ENCODE measurements around the gene FAM187B. TPM values are rescaled to one million over a fixed set of nuclear protein-coding genes. Genes with fewer than 3 reads are reported as not detected.
A peak's percentile ranks its signal among the peaks of the same experiment; 100 is the strongest.

The FAM187B gene
- total and polyA plus RNA-seq, 2 experiments from 2014 or later: not detected

- H3K36me3 ChIP-seq (replicated peaks; ENCODE audit: insufficient read depth, low read depth): no peaks in the 10 kb centered on the region
- H4K20me1 ChIP-seq (ENCODE audit: insufficient read depth, poor library complexity, severe bottlenecking): no peaks in the 10 kb centered on the region
- H3K27ac ChIP-seq: no peak overlapping the region
- H3K9me3 ChIP-seq (ENCODE audit: low read depth): no peaks in the 10 kb centered on the region
- no peaks in the 10 kb centered on the region for H3K79me2 ChIP-seq
- H2AFZ ChIP-seq: no peak overlapping the region
- DNase-seq (ENCODE audit: low spot score): no peak
- TF ChIP-seq EZH2 (IDR thresholded peaks at IDR 0.05; ENCODE audit: borderline replicate concordance) (no peak), EZH2phosphoT487 (IDR thresholded peaks at IDR 0.05; ENCODE audit: low read depth, severe bottlenecking, unreplicated experiment) (no peak), CTCF (IDR thresholded peaks at IDR 0.05; ENCODE audit: poor library complexity) (no peak)
- no peaks in the 10 kb centered on the region for H3K9me2 ChIP-seq (replicated peaks; ENCODE audit: insufficient read depth)
- no peaks in the 10 kb centered on the region for H3K27me3 ChIP-seq
- peaks cover 12% of the 10 kb centered on the region for H3K4me1 ChIP-seq (ENCODE audit: insufficient read depth)
- H3K4me2 ChIP-seq: no peak overlapping the region
- H3K4me3 ChIP-seq: no peak overlapping the region
Measured at GRCh38 chr19:35217649-35217990, 10.9 kb downstream of the FAM187B start.

DNA sequence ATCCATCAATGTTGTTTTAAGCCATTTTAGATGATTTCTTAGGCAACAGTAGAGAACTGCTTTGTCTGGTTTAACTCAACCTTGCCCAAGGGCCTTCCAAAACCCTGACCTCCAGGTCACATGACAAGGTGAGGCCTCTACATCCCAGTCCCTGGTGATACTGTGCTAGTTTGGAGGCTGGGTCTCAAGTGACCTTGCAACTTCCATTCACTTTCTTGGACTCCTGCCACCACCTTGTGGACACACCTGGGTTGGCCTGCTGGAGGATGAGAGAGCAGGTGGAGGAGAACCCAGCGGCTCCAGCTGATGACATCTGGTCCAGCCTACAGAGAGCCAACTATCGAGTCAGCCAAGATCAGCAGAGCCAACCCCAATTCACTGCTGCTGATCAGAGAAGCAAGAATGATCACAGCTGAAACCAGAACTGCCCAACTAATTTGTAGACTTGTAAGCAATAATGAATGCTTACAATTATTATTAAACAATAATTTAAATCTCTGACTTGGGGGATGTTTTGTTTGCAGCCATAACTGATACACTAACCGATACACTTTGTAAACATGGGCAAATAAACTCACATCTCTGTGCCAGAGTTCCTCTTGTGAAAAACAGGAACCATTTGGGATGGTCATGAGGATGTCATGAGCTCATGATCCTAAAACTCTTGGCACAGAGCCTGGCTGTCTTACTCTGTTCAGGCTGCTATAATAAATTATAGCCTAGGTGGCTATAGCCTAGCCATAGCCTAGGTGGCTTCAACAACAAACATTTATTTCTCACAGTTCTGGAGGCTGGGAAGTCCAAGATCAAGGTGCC lies 11.5 kb downstream of the FAM187B start:
- TF ChIP-seq CTCF (IDR thresholded peaks at IDR 0.05; ENCODE audit: poor library complexity) (peak; percentile 20), EZH2phosphoT487 (IDR thresholded peaks at IDR 0.05; ENCODE audit: low read depth, severe bottlenecking, unreplicated experiment) (no peak)
- Histone ChIP-seq H3K79me2 (no peaks in the 10 kb centered on the region), H3K36me3 (replicated peaks; ENCODE audit: insufficient read depth, low read depth) (no peaks in the 10 kb centered on the region), H3K4me2 (no peak overlapping the region), H3K4me1 (ENCODE audit: insufficient read depth) (peaks cover 12% of the 10 kb centered on the region), H2AFZ (no peak overlapping the region), H4K20me1 (ENCODE audit: insufficient read depth, poor library complexity, severe bottlenecking) (no peaks in the 10 kb centered on the region), H3K9me2 (replicated peaks; ENCODE audit: insufficient read depth) (no peaks in the 10 kb centered on the region), H3K9me3 (ENCODE audit: low read depth) (no peaks in the 10 kb centered on the region), H3K27ac (no peak overlapping the region), H3K4me3 (no peak overlapping the region), H3K27me3 (no peaks in the 10 kb centered on the region)
- WGBS (ENCODE audit: low lambda C conversion rate, missing lambda C conversion rate): 65% methylated on average over 3 of the region's 3 CpGs
- DNase-seq (ENCODE audit: low spot score): peak; percentile 55

DNA sequence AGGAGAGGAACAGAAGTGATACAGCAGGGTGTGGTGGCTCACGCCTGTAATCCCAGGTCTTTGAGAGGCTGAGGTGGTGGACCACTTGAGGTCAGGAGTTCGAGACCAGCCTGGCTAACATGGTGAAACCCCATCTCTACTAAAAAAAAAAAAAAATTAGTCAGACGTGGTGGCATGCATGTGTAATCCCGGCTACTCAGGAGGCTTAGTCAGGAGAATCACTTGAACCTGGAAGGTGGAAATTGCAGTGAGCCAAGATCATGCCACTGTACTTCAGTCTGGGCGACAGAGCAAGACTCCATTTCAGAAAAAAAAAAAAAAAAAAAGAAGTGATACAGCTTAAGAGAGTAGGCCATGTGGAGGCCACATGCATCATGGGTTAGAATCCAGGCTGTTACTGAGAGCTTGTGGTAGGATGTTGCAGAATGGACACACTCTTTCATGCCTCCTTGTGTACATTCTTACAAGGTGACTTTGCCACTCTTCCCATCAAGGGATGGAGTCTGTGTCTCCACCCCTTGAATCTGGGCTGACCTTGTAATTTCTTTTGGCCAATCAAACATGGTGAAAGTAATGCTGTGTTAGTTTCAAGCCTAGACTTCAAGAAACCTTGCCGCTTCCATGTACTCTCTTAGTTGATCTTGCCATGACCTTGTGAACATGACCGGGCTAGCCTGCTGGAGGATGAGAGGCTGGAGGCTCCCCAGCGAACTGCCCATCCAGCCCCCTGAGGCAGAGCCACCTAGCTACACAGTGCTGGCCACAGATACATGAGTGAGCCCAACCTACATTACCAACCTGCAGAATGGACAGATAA lies 12.3 kb downstream of the FAM187B start:
- no peak overlapping the region for H3K4me3 ChIP-seq
- H3K36me3 ChIP-seq (replicated peaks; ENCODE audit: insufficient read depth, low read depth): no peaks in the 10 kb centered on the region
- H3K27ac ChIP-seq: no peak overlapping the region
- no peak overlapping the region for H2AFZ ChIP-seq
- WGBS (ENCODE audit: low lambda C conversion rate, missing lambda C conversion rate): 81% methylated on average over 8 of the region's 8 CpGs
- H3K9me3 ChIP-seq (ENCODE audit: low read depth): no peaks in the 10 kb centered on the region
- peaks cover 12% of the 10 kb centered on the region for H3K4me1 ChIP-seq (ENCODE audit: insufficient read depth)
- no peaks in the 10 kb centered on the region for H3K9me2 ChIP-seq (replicated peaks; ENCODE audit: insufficient read depth)
- TF ChIP-seq EZH2 (IDR thresholded peaks at IDR 0.05; ENCODE audit: borderline replicate concordance) (no peak), EZH2phosphoT487 (IDR thresholded peaks at IDR 0.05; ENCODE audit: low read depth, severe bottlenecking, unreplicated experiment) (no peak), CTCF (IDR thresholded peaks at IDR 0.05; ENCODE audit: poor library complexity) (no peak)
- H3K4me2 ChIP-seq: no peak overlapping the region
- H4K20me1 ChIP-seq (ENCODE audit: insufficient read depth, poor library complexity, severe bottlenecking): no peaks in the 10 kb centered on the region
- DNase-seq (ENCODE audit: low spot score): no peak
- no peaks in the 10 kb centered on the region for H3K27me3 ChIP-seq
- H3K79me2 ChIP-seq: no peaks in the 10 kb centered on the region

Measured in hepatocyte (in vitro differentiated cells).